Embryonic facial prominence (tissue), 1 donor: ENCODE data around the gene XRN1.
"Not testable (repeated sequence)": the region's sequence is repeated elsewhere in the genome, so short reads cannot be mapped to it uniquely, and the experiment has no call there.

Experiments used
- DNase-seq: peaks from one replicate; pipeline ENCODE4 v3.0.0-alpha.2; 2016; ENCODE audit errors: extremely low spot score

Gene XRN1

DNA sequence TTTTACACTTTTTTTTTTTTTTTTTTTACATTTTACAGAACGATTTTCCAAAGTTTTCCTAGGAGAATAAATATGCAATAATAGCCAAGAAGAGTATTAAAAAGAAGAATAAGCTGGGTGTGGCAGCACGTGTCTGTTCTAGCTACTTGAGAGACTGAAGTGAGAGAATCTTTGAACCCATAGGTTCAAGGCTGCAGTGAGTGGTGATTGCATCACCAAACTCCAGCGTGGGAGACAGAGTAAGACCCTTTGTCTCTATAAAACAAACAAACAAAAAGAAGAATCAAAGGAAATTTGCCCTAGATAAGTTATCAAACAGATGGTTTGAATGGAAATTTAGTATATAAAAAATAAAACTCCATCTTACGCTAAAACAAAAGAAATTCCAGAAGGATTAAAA is 13.3 kb downstream of the XRN1 start:
- no peak for DNase-seq

DNA sequence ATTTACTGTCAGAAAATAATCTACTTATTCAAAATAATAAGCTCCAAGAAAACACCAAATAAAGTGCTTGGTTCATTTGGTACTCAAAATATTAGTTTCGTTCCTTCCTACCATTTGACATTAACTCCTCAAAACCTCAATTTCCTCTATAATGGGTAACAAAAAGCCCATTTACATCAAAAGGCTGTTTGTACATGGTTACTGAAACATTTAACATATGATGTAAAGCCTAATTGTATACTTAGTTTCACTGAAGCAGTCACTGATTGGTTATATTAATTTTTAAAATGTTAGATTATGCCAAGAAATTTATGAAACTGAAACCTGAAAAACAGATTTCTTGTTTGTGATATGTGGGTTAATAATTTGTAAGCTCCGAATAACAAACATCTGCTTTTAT is 14.7 kb downstream of the XRN1 start:
- no peak for DNase-seq

DNA sequence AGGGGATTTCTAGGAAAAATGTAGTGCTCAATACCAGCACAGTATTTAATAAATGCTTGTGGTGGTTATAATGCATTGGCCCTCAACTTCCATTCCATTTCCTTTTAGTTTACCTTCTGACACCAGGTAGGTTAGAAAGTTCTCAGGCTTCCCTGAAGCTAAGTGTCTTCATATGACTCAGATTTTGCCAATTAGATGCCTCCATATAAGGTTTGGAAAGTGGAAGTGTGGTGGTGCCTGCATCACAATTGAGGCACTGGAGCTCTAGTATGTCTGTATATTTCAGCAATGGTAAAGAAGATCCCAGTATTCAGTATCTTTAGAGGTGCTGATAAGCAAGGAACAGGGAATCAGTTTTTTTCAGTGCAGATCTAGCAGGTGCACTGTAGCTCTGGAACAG is 18.3 kb downstream of the XRN1 start:
- DNase-seq = no peak

DNA sequence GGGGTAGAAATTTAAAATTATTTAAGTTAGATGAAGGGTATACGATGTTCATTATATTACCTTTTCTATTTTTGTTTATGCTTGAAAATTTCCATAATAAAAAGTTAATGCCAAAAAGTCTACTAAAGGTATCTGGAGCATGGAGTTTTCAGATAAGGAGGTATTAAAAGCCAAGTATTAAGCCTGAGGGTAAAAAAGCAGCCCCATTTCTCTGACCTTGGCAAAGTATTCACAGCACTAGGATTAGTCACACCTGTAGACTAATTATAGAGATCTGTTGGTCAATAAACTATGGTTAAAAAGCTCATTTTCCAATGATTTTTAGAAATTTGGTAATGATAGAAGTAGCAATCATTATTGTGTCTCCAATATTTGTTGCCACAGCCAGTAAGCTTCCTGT is 23.1 kb downstream of the XRN1 start:
- DNase-seq = no peak

DNA sequence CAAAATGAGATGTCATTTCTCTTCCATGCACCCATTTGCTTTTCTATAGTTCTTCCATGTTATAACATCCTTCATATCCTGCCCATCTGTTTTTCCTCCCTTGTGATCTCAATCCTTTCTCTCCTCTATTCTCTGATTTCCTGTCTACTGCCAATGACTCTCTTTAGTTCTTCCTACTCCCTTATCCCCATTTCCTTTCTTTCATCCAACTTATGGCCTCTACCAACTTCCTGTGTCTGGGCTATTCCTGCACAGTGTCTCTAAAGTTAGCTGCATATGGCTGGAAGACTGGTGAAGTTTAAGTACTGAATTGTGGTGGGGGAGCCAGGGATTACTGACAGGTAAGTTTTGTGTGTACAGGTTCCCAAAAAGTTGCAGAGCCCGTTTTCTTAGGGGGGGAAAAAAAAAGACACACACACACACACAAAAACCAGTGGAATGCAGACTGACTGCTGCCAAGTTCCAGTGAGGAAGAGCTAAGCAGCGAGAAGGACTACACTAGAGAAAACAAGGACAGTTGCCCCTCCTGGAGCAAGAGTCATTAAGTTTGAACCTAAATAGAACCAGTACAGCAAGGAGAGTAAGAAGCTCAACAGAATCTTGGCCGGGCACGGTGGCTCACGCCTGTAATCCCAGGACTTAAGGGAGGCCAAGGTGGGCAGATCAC is 28.8 kb downstream of the XRN1 start:
- no peak for DNase-seq

DNA sequence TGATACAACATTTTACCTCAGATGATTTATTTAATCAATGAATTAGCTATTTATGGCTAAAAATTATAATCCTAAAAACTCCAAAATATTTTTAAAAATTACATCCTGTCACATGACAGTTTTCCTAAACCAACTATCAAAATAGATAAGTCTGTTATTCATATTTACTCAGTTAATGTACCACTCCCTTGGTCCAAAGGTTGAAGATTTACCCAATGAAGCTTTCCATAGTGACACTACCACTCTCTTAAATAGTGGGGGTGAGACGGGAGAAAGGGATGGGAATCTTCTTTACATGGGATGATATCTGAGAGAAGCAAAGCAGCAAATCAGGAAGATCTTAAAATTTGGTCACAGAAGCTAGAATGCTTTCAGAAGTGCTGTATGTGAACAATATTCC is 30.5 kb downstream of the XRN1 start:
- DNase-seq = no peak

DNA sequence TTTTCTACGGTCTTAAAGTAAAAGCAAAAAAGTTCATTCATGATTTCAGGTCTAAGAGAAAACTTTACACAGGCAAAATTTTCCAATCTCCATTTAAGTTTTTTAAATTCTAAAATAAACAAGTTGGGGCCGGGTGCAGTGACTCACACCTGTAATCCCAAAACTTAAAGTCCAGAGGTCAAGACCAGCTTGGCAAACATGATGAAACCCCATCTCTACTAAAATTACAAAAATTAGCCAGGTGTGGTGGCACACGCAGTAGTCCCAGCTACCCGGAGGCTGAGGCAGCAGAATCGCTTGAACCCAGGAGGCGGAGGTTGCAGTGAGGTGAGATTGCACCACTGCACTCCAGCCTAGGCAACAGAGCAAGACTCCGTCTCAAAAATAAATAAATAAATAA is 47.3 kb downstream of the XRN1 start:
- not testable (repeated sequence) for DNase-seq

DNA sequence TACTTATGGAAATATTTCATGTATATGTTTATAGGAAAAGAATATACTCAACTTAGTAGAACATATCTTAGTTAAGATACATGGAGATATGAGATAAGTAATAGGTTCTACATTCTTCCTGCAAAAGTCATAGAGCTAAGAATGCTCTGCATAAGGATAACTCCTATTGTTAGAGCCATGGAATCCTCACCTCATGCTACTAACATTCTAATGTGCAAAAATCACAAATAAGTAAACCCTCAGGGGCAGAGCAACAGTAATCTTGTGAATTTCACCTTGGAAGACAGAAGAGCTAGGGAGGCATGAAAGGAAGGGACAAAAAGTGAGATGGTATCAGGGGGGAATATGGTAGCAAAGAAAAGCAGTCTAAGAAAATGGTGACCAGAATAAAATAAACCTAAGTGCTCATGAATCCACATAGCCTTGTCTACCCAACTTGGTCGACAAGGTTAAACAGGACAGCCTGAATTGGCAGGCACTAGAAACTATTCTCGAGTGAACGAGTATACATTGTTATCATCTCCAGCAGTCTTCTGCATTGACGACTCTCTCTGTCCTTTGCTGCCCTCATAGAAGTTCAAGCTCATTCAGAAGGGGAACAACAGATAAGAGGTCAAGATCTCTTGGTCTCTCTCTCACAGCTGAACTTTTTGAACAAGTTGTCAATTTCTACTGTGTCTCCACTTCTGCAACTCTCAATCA is 52.8 kb downstream of the XRN1 start:
- DNase-seq = no peak

DNA sequence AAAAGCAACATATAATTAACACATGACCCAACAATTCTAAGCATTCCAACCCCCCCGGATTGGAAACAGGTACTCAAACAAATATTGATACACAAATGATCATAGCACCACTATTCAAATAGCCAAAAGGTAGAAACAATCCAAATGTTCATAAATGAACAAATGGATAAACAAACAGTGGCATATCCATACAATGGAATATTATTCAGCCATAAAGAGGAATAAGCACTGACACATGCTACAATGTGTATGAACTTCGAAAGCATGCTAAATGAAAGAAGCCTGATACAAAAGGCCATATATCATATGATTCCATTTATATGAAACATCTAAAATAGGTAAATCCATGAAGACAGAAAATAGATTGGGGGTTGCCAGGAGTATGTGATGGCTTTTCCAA is 62.8 kb downstream of the XRN1 start:
- DNase-seq = no peak

DNA sequence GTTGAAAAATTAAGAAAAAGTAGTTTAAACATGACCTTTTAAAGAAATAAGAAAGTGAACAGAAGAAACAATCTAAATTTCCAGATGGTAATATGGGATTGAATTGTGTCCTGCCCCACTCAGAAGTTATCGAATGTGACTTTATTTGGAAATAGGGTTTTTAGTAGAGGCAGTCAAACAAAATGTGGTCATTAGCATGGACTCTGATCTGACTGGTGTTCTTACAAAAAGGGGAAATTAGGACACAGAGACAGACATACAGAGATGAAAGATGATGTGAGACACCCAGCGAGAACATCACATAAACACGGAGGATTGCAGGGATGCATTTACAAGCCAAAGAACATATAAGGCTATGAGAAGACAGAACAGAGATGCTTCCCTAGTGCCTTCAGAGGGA is 73.2 kb downstream of the XRN1 start:
- DNase-seq = no peak

DNA sequence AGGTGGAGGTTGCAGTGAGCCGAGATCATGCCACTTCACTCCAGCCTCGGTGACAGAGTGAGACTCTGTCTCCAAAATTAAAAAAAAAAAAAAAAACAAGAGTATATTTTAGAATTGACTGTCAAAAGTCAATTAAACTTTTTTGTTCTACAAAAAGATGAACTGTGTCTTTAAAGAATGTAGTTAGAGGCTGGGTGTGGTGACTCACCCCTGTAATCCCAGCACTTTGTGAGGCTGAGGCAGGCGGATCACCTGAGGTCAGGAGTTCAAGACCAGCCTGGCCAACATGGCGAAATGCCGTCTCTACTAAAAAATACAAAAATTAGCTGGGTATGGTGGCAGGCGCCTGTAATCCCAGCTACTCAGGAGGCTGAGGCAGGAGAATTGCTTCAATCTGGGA is 78.3 kb downstream of the XRN1 start:
- not testable (repeated sequence) for DNase-seq

DNA sequence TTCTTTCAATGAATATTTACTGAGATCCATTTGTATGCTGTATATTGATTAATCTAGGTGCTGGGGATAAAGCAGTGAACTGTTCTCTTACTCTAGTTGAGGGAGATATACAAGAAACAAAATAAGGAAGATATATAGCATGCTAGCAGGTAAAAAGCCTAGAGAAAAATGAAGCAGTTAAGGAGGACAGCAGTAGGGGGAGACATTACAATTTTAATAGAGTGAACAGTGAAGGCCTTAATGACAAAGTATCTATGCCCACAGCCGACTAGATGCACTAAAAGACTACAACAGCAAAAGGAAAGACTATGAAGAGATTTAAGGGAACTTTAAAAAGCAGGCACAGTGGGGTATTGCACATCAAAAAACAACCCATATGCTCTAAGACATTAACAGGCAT is 81.4 kb downstream of the XRN1 start:
- no peak for DNase-seq

DNA sequence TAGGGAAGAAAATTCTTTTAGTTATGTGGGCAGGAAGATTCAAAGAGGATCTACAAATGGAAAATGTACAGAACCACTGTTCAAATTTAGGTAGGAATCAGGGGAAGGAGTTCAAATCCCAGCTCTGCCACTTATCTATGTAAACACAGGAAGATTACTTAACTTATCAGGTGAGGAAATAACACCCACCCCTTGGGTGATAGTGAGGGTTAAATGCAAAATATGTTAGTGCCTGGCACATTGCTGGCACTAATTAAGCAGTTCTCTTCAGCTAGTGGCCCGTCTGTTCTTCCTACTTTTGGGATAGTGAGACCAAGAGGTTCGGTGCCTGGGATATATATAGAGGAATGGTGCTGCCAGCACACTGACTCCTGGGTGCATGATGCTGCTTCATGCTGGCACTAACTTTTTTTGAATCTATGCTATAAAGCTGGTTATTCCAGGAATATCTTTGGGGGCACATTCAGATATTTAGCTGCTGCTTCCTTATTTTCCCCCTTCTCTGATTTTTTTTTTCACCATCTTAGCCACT is 83.8 kb downstream of the XRN1 start:
- DNase-seq = no peak

DNA sequence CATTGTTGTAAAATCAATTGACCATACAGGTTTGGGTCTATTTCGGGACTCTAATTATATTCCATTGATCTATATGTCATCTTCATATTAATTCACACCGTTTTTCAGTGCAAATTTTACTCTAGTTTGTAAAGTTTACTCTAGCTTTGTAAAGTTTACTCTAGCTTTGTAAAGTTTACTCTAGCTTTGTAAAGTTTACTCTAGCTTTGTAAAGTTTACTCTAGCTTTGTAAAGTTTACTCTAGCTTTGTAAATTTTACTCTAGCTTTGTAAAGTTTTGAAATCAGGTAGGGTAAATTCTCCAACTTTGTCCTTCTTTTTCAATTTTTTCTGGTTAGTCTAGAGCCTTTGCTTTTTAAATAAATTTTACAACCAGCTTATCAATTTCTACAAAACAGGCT is 84.4 kb downstream of the XRN1 start:
- DNase-seq = not testable (repeated sequence)

DNA sequence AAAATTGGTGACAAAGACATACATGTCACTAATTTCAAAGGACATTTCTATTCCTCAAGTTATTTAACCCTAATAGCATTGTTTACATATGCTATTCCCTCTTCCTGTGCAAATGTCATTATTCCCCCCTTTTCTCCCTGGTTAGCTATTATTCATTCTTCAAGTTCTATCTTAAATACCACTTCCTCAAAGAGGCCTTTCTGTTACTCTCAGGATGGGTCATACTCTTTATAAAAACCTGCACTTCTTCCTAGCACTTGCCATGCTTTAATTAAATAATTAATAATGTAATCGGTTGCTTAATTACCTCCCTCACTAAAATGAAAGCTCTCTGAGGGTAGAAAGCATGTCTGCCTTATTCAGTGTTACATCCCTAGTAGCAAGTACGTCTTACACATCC is 88.5 kb downstream of the XRN1 start:
- no peak for DNase-seq

DNA sequence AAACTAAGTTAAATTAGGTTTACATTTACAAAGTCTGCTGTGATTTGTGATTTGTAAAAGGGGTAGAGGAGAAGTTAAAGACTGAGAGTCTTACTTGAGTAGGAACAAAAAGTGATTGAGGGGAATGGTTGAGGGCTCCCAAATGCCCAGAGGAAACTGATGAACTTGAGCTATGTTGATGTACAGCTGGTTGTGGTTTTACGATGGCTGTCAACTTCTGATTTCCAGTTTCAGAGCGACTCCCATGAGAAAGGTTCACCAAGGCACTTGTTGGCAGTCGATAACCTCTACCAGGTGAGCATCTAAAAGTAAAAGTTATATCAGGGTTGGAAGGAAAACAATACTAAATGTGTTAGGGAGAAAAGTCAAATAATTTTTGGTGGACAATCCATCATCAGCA is 91.0 kb downstream of the XRN1 start:
- DNase-seq = no peak

DNA sequence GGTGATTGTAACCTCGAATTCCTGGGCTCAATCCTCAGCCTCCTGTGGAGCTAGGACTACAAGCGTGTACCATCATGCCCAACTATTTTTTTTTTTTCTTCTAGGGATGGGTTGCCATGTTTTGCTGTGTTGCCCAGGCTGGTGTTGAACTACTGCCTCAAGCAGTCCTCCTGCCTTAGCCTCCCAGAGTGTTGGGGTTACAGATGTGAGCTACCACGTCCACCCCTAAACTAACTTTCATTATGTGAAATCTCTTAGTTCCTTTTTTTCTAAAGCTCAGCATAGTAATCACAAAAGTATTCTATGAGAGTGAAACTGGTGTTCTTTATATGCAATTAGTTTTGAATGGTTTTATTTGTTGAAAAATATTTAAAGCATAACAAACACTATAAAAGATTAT is 92.1 kb downstream of the XRN1 start:
- no peak for DNase-seq

DNA sequence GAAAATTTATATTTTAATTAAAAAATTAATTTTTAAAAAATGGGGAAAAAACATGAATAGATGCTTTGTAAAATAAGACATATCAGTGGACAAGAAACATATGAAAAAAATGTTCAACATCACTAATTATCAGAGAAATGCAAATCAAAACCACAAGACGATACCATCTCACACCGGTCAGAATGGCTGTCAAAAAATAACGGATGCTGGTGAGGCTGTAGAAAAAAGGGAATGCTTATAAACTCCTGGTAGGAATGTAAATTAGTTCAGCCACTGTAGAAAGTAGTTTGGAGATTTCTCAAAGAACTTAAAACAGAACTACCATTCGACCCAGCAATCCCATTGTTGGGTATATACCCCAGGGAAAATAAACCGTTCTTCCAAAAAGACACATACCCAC is 93.8 kb downstream of the XRN1 start:
- DNase-seq = no peak

DNA sequence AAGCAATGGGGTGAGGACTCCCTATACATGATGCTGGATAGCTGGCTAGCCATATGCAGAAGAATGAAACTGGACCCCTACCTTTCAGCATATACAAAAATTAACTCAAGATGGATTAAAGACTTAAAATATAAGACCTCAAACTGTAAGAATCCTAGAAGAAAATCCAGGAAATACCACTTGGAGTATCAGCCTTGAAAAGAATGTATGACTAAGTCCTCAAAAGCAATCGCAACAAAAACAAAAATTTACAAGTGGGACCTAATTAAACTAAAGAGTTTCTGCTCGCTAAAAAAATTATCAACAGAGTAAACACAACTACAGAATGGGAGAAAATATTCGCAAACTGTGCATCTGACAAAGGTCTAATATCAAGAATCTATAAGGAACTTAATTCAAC is 94.3 kb downstream of the XRN1 start:
- DNase-seq = no peak

DNA sequence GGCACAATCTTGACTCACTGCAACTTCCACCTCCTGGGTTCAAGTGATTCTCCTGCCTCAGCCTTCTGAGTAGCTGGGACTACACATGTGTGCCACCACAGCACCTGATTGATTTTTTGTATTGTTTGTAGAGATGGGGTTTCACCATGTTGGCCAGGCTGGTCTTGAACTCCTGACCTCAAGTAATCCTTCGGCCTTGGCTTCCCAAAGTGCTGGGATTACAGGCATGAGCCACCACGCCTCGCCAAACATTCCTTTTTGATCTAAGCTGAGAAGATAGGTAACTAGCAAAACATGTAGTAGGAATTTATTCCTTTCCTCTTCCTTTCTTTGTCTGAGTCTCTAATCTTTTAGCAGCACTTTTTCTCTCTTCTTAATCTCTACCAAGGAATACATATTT is 95.1 kb downstream of the XRN1 start:
- not testable (repeated sequence) for DNase-seq

DNA sequence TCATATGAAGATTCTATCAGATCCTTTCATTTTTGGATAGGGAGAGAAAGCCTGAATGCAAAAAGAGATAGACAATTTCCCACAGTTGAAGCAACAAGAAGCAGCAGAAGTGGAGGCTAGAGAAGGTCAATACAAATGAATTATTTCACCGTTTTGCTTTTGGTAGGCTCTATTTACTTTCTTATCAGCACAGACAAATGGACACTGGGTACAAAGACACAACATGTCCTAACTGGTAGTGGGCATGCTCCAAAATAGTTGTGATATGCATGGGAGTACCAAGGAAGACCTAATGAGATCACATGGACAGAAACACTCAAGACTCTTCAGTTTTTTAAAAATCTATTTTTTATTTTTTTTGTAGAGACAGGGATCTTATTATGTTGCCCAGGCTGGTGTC is 99.4 kb downstream of the XRN1 start:
- no peak for DNase-seq

DNA sequence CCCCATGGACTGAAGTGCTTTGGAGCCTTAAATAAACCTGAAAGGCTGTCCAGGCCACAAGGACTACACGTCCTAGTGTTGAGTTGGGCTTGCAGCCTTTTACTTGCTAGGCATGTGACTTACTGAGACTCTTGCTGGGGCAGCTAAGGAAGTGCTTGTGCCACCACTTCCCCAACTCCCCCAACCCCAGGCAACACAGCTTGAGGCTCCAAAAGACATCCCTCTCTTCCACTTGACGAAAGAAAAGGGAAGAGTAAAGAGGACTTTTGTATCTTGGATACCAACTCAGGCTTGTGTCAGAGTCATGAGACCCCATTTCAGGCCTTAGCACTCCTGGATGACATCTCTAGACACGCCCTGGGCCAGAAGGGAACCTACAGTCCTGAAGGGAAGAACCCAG is 109.8 kb downstream of the XRN1 start:
- no peak for DNase-seq

DNA sequence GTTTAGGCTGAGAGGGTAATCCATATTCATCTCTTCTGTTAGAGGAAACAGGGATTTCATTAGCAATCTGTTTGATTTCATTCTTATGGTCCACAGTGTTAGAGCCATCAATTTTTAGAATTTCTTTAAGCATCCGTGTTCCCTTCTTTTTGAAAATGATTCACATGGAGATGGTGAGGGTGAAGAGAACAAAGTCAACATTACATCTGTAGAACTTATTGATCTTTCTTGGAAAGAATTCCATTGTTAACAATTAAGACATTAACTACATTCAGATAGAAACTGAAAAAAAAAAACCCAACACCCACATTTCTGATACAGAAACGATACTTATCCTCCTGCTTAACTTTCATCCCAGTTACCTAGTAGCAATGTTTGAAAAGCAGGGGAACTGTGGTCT is 115.4 kb downstream of the XRN1 start:
- DNase-seq = no peak
